Daoy (cell line): ENCODE measurements around the gene SRGAP3. TPM values are rescaled to one million over a fixed set of nuclear protein-coding genes. Genes with fewer than 3 reads are reported as not detected.

Experiments used
- DNase-seq: peaks from one replicate; pipeline ENCODE4 v3.0.0-alpha.2; 2015; ENCODE audit warnings: low read depth
- total RNA-seq: library from RNA; depleted of rRNA; stranded (reverse); fragments of >200 nt; shearing (Covaris generic); gene quantifications from 2 replicates; pipeline ENCODE4 v1.2.3, GENCODE V29; 2014

SRGAP3 gene
- total RNA-seq, 1 experiment from 2014 or later: 5.0 TPM

GRCh38 chr3:9225268-9225667 is 24.2 kb downstream of the SRGAP3 start:
- DNase-seq: no peak

- peak; percentile 58 for DNase-seq
Observed at GRCh38 chr3:9224490-9224889, 25.0 kb downstream of the SRGAP3 start.

GRCh38 chr3:9223672-9224071 is 25.8 kb downstream of the SRGAP3 start:
- DNase-seq: no peak

GRCh38 chr3:9222956-9223639 is 26.3 kb downstream of the SRGAP3 start:
- DNase-seq: no peak

GRCh38 chr3:9222049-9222448 is 27.4 kb downstream of the SRGAP3 start:
- DNase-seq: no peak

DNA sequence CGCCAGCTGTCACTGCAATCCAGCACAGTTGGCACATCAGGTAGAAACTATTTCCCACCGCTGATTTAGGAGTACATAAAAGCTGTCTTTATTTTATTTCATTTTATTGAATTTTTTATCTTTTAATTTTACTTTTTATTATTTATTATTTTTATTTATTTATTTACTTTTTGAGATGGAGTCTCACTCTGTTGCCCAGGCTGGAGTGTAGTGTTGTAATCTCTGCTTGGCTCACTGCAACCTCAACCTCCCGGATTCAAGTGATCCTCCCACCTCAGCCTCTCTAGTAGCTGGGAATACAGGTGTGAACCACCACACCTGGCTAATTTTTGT is 31.0 kb downstream of the SRGAP3 start:
- no peak for DNase-seq

- no peak for DNase-seq
Observed at GRCh38 chr3:9217784-9218513, 31.5 kb downstream of the SRGAP3 start.

DNA sequence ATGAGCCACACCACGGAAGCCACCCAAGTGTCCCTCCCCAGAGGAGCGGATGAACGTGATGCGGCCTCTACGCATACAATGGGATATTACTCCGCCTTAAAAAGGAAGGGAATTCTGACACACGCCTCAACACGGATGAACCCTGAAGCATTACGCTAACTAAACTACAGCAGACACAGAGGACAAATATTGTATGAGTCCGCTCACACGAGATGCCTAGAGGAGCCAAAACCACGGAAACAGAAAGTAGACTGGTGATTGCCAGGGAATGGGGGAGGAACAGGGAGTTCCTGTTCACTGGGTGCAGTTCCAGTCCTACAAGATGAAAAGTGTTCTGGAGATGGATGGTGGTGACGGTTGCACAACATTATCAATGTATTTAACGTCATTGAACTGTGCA is 32.7 kb downstream of the SRGAP3 start:
- DNase-seq: no peak

DNA sequence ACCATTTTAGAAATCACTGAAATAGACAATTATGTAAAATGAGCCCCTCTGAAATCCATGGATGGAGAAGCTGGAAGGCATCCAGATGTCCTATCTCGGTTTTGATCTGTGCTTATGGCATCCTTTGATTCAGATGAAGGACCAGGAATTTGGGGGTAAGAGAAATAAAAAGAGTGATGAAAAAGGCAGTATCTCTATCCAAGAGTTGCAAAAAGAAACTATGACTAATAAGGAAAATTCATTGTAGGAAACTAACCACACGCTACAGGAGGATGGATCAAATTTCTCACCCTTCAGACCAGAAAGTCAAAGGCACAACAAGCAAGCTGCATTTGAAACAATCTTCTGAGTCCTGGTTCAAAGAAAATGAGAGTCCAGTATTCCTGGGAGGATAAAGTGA is 34.8 kb downstream of the SRGAP3 start:
- peak; percentile 57 for DNase-seq

DNA sequence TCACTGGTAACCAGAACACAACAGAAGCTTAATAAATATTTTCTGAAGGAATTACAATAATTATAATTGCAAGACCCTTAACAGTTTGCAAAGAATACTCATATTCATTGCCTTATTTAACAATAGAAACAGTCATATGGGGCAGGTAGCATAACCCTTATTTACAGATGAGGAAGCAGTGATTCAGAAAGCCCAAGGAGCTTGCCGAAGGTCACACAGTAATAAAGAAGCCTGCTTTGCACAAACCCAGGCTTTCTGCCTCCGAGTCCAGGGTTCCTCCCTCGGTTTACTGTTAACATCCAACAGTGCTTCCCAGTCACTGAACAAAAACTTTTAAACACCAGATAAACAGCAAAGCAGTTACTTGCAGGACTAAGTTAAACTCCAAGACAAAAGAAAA is 35.3 kb downstream of the SRGAP3 start:
- DNase-seq: no peak

DNA sequence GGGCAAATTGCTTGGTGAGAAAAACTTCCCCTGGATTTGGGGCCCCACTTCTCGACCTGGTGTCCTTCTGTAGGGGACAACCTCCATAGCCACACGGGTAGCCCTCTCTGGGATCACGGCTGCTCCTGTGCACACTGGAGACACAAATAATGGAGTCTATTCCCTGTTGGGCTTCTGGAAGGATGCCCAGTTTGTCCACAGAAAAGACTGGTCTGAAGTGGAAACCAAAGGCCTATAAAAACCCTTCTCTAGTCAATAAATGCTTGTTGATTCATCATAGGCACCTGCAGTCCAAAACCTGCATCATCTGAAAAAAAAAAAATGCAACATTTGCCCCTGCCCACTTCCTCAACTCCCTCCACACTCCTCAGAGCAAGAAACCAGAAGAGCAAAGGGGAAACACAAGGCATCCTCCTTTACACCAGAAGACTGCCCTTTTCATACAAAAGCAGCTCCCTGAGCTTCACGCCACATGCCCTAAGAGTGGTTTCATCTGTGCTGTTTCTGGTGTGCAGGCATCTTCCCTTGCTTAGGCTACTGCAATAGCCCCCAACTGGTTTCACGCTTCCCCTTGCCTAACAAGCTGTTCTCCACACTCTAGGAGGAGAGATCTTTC is 36.3 kb downstream of the SRGAP3 start:
- no peak for DNase-seq

DNA sequence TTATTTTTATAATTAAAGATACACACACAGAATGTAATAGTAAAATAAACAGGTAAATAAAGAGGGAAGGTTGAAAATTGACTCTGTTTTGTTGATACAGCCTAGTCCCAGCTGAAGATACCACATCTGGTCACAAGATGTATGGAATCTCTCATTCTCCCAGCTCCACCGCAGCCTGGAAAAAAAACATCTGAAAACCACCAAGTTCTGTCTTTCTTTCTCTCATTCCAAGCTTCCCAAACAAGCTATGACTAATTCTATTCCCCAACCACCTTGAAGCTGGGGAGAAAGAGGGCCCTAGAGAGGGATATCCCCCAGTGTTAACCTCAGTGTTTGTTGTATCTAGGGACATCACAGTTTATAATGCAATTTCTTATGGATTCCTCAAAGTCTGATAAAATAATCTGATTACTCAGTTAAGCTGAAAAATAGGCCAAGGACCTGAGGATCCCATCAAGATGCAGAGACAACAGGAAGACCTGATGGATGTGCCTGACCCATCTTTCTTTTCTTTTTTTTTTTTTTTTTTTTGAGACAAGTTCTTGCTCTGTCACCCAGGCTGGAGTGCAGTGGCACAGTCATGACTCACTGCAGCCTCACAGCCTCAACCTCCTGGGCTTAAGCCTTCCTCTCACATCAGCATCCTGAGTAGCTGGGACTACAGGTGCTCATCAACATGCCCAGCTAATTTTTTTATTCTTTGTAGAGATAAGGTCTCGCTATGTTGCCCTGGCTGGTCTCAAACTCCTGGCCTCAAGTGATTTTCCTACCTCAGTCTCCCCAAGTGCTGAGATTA is 38.1 kb downstream of the SRGAP3 start:
- peak; percentile 76 for DNase-seq

DNA sequence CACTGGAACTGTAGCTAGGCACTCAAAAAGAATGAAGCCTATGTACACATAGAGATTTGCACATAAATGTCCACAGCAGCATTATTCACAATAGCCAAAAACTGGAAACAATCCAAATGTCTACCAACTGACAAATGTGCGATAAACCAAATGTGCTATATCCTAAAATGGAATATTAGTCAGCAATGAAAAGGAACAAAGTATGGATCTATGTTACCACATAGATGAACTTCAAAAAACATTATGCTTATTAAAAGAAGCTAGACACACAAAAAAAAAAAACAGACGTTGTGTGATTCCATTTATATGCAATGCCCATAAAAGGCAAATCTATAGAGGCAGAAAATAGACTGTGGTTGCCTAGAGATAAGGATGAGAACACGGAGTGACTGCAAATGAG is 39.7 kb downstream of the SRGAP3 start:
- no peak for DNase-seq

GRCh38 chr3:9208605-9209152 is 40.8 kb downstream of the SRGAP3 start:
- DNase-seq: no peak

DNA sequence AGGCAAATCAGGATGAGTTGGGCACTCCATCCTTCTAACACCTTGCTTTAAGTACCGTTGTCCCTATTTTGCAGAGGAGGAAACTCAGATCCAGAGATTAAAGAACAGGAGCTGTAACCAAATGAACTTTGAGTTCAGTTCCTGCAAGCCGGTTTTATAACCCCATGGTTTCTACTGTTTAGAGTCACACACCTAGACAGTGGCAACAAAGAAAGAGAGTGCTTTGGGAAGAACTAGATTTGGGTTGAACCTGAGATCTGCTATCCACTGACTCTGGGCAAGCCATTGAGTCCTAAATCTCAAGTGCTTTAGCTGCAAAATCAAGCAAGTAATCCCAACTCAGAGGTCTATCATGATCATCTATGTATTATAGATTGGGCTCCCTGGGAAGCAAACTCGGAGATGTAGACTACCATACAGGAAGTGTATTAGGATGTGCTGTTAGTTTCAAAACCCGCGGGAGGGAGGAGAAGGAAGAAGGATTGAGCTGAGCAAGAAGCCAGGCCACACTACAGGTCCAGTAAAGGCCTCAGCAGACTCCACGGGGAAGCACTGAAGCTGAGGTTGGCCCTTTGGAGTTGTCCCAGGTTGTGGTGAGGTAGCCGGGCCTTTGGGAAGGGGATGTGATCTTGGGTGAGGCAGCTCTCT is 42.2 kb downstream of the SRGAP3 start:
- DNase-seq: no peak

DNA sequence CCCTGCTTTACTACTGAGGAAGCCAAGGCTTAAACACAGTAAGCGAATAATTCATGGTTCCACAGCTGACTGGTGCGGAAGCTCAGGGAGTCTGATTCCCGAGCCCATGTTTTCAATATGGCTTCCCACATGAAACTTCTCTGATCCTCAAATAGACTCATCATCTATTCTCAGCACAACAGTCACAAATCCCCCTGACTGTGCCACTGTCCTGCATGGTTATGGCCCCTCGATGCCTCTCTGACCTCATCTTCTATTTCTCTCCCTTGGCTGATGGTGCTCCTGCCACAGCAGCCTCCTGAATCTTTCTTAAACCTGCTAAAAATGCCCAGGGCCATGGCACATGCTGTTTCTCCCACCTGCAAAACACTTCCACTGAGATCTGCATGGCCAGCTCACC is 43.2 kb downstream of the SRGAP3 start:
- DNase-seq: no peak

DNA sequence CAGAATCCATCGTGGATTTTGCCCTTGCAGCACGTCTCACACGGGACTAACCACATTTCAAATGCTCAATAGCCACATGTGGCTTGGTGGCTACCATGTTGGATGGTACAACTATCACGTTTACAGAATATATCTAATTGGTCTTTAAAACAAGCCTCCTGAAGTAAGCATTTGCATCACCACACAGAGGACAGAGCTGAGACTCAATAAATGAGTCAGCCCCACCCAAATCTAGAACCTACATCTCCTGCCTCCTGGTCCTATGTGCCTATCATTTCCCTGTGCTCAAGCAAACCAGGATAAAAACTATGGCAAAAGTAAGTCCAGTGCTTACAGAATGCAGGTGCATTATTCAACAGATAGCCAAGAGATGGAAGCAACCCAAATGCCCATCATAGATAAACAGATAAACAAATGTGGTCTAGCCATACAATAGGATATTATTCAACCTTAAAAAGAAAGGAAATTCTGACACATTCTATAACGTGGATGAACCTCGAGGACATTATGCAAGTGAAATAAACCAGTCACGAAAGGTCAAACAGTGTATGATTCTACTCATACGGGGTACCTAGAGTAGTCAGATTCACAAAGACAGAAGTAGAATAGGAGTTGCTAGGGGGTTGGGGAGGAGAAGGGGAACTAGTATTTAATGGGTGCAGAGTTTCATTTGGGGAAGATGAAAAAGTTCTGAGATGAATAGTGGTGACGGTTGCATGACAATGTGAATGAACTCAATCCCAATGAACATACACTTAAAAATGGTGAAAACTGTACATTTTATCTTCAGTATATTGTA is 43.9 kb downstream of the SRGAP3 start:
- no peak for DNase-seq

DNA sequence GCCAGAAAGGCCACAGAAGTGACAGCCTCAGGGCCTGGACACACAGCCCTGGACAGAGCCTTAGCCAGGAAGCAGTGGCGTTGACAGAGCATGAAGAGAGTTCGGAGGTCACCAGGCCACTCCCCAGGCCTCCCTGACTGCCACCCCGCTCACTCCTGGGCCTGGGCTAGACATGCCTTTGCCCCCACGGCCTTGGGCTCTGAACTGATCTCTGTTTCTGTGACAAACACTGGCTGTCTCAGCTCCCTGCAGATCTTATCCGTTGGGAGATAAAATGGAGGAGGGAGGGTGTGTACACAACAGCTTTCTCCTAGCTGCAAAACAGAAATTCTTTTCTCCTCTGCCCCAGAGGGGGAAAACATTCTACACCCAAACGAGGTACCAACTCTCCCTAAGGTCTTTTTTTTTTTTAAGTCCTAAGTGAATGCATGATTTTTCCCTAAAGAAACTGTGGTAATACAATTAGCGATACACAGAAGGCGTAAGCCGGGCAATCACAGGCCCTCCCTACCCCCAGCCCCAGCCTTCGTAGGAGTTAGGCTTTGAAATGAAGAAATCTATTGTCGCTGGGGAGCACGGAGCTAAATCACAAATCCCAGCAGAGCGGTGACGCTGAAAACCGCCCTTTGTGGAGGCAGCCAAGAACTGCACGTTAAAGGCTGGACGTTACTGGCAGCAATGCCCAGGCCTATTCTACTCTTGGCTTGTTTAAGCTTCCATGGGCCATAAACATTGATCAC is 45.0 kb downstream of the SRGAP3 start:
- DNase-seq: no peak

DNA sequence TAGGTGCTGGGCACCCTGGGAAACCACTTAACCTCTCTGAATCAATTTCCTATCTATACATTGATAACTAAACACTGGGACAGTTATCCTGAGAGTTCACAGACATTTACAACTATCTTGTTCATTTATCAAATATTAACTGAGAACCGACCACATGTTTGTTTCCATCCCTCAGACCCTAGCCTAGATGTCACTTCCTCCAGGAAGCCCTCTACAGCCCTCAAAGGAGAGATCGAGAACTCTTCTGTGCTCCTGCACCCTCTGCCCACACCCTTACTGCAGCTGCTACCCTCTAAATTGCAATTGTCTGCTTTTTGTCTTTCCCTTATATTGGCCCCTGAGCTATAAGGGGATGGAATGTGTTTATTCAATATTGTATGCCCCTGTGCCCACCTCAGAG is 46.1 kb downstream of the SRGAP3 start:
- DNase-seq: no peak

DNA sequence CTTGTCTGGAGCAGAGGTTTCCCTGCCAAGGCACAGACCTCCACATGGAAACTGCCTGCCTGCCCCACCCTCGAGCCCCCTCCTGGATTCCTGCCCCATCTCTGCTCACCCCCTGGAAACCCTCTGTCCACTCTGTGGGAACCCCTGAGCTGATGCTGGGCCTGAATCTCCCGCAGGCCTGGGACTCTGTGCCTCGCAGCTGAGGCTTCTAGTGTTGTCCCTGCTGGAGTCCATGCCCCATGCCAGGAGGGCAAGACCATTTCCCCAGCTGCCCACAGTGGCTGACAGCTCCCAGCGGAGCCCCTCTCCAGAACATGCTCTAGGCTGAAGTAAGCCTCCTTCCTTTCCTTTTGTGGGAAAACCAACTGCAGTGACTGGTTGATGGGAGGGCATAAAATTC is 46.9 kb downstream of the SRGAP3 start:
- no peak for DNase-seq
